ENCODE results near the gene MYO9A.
"Not testable (repeated sequence)": the region's sequence is repeated elsewhere in the genome, so short reads cannot be mapped to it uniquely, and the experiment has no call there.

MYO9A gene

DNA sequence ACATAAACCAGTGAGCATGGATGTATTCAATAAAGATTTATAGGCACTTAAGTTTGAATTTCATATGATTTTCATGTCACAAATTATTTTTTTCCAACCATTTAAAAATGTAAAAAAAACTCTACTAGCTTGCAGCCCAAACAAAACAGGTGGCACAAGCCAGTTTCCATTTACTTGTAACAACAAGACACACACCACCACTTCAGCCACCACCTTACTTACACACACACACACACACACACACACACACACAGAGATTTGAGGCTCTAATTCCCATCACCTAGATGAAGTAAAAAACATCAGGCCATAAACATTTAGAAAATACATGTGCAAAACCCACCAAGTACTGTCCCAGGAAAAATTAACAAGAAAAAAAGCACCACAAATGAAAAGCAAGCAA lies 25.3 kb downstream of the MYO9A start:
- DNase-seq (ENCODE audit: low read depth) = no peak

DNA sequence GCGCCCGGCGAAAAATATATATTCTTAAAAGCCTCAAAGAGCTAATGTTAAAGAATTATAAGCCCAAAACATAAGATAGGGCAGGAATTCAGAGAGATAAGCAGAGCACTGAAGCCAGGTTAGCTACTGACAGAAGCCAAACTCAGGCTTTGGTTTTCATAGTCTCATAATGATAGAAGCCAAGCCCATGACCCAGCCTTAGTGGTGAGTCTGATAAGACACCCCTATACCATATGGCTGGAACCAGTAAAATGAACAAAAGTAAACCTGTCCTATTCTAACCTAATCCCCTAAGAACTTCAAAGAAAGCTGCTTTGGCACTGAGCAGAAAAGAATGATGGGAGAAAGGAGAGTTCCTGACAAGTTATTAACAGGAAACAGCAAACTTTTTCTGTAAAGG lies 25.9 kb downstream of the MYO9A start:
- DNase-seq (ENCODE audit: low read depth) = no peak

DNA sequence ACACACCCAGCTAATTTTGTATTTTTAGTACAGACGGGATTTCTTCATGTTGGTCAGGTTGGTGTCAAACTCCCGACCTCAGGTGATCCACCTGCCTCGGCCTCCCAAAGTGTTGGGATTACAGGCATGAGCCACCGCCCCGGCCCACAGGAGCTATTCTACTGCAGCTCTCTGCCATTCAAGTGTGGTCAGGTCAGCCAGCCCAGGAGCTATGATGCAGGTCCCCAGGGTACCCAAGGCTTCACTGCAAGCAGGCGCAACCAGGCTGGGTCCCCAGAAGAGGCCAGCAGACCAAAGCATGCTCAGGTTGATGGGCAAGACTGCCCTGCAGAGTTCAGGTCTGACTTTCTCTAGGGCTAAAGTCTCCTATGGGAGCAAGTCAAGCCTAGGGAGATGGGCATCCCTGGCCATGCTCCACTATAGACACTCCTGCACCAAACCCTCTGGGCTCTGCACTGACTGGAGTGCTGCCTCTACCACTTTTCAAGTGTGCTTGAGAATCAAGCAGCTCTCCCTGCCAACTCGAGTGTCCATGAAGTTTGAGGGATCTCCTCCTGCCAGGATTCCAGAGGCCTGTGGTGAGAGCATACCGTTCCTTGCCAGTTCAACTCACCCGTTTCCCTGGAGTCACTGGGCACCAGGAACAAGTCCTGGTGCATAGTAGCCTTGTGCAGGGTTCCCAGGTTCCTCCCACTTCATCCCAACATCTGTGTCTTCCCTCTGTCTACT lies 30.9 kb downstream of the MYO9A start:
- no peak for DNase-seq (ENCODE audit: low read depth)

DNA sequence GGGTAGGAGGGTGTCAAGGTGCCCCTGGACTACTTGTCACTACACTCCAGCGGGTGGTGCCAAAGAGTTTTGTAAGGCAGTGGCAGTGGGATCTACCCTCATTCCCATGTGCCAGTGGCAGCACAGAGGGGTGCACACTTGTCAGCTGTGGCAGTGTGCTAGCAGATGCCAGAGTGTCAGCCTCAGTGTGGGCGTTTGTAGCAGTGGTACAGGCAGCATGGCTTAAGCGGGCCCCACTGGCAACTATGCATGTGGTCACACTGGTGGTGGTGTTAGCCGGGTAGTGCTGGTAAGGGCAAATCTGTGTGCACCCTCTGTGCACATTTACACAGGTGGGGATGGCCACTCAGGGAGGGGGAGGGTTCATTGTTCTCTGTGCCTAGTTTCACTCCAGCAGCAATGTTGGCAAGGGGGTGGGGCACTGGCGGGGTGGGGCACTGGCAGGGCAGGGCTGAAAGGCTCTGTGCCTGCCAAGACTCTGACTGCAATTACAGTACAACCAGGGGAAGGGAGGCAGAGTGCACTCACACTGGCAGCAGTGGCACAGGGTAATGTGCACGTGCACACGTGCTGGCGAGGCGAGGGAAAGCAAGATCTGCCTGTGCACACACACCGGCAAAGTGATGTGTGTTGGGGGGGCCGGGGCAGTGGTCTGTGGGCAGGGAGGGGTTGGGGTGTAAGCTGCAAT lies 31.8 kb downstream of the MYO9A start:
- DNase-seq (ENCODE audit: low read depth) = no peak

DNA sequence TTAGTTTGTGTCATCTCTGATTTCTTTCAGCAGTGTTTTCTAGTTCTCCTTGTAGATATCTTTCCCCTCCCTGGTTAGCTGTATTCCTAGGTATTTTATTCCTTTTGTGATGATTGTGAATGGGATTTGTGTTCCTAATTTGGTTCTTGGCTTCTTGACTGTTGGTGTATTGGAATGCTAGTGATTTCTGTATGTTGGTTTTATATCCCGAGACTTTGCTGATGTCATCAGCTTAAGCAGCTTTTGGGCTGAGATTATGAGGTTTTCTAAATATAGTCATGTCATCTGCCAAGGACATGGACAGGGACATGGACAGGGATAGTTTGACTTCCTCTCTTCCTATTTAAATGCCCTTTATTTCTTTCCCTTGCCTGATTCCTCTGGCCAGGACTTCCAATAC lies 35.8 kb downstream of the MYO9A start:
- DNase-seq (ENCODE audit: low read depth) = no peak

DNA sequence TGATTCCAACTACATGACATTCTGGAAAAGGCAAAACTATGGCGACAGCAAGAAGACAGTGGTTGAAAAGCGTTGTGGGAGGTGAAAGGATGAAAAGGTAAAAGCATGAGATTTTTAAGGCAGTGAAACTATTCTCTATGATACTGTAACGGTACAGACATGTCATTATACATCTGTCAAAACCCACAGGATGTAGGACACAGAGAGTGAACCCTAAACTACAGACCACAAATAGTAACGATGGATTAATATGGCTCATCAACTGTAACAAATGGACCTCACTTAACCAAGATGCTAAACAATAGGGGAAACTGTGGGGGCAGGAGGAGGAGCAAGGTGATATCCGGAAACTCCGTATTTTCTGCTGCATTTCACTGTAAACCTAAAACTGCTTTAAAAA lies 39.1 kb downstream of the MYO9A start:
- DNase-seq (ENCODE audit: low read depth) = no peak

DNA sequence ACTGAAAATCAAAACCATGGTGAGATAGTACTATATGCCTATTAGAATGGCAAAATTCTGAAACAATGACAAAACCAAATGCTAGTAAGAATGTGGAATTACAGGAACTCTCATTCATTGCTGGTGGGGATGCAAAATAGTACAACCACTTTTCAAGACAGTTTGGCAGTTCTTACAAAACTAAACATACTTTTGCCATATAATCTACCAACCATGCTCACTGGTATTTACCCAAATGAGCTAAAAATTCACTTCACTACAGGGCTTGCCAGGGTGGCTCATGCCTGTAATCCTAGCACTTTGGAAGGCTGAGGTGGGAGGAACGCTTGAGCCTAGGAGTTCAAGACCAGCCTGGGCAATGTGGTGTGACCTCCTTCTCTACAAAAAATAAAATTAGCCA lies 40.0 kb downstream of the MYO9A start:
- no peak for DNase-seq (ENCODE audit: low read depth)

DNA sequence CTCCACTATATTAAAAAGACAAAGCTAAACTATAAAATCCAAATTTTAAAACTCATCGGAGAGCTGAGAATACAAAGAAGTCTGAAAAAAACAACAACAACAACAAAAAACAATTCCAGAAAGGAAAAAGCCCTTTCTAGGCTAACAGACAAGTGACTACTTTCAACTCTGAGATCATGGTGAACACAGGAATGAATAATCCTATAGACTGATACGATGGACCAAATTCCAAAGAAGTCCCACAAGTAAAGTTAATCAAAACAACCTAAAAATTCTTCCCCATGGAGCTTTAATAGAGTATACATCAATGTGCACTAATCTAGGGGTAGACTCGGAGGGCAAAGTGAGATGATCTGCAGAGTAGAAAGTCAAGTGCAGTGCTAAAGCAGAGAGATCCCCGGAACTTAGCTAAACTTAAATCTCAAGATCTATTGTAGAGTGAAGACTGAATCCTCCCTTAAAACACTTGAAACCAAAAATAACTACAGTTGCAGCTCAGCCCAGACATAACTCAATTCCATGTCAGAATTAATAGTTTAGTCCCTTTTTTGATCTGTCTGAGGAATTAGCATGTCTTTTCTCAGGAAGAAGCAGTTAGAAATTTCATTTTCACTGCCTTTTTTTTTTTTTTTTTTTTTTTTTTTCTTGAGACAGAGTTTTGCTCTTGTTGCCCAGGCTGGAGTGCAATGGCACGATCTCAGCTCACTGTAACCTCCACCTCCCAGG lies 43.5 kb downstream of the MYO9A start:
- DNase-seq (ENCODE audit: low read depth) = no peak

DNA sequence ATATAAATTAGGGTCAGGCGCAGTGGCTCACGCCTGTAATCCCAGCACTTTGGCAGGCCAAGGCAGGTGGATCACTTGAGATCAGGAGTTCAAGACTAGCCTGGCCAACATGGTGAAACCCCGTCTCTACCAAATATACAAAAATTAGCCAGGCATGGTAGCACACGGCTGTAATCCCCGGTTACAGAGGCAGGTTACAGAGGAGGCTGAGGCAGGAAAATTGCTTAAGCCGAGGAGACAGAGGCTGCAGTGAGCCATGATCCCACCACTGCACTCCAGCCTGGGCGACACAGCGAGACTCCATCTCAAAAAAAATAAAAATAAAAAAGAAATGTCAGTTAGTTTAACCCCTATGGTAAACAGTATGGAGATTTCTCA lies 46.5 kb downstream of the MYO9A start:
- not testable (repeated sequence) for DNase-seq (ENCODE audit: low read depth)

DNA sequence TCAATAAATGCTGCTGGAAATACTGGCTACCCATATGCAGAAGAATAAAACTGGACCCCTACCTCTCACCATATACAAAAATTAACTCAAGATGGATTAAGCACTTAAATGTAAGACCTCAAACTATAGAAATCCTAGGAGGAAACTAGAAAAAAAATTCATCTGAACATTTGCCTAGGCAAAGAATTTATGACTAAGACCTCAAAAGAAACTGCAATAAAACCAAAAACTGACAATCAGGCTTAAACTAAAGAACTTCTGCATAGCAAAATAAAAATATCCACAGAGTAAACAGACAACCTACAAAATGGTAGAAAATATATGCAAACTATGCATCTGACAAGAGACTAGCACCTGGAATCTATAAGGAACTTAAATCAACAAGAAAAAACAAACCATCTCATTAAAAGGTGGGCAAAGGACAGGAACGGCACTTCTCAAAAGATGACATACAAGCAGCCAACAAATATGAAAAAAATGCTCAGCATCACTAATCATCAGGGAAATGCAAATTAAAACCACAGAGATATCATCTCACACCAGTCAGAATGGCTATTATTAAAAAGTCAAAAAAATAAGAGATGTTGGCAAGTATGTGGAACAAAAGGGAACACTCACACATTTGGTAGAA lies 47.0 kb downstream of the MYO9A start:
- no peak for DNase-seq (ENCODE audit: low read depth)

DNA sequence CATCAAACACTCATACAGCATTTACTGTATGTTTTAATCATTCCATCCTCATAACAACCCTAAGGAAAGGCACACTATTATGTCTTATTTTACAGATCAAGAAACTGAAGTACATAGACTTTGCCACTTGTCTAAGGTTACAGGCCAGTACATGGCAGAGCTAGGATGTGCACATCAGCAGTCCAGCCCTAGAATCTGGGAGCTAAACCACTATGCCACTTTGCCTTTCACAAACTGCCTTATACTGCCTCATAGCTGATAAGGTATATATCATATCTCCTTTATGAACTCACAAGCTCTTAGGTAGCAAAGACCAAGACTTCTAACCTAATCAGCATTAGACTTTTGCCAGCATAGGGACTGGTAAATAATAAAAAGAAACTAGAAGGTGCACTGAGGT lies 49.1 kb downstream of the MYO9A start:
- DNase-seq (ENCODE audit: low read depth) = no peak

DNA sequence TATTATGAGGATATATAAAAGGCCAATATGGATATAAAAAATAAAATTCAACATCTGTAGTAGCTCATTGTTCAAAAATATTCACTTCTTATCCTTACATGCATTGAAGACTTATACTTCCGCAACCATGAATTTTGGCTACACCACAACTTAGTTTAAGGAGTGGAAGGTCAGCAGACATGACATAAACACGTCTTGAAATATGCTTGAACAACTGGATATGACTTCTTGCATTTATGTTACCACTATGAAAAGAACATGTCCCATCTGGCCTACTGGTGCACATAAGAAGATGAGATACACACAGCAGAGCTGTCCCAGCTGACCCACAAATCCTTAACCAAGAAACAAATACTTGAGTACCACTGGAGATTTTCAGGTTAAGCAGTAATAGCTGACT lies 52.1 kb downstream of the MYO9A start:
- DNase-seq (ENCODE audit: low read depth) = no peak

DNA sequence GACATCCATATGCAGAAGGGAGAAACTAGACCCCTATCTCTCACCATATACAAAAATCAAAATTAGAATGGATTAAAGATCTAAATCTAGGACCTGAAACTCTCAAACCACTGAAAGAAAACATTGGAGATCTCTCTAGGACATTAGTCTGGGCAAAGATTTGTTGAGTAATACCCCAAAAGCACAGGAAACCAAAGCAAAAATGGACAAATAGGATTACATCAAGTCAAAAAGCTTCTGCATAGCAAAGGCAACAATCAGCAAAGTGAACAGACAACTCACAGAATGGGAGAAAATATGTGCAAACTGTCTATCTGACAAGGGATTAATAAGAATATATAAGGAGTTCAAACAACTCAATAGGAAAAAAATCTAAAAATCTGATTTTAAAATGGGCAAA lies 54.8 kb downstream of the MYO9A start:
- no peak for DNase-seq (ENCODE audit: low read depth)

DNA sequence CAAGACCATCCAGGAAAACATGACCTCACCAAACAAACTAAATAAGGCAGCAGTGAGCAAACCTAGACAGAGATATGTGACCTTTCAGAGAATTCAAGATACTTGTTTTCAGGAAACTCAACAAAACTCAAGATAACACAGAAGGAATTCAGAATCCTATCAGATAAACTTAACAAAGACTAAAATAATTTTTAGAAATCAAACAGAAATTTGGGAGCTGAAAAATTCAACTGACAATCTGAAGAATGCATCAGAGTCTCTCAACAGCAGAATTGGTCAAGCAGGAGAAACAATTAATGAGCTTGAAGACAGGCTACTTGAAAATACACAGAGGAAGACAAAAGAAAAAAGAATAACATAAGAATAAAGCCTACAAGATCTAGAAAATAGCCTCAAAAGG lies 55.6 kb downstream of the MYO9A start:
- DNase-seq (ENCODE audit: low read depth) = no peak

DNA sequence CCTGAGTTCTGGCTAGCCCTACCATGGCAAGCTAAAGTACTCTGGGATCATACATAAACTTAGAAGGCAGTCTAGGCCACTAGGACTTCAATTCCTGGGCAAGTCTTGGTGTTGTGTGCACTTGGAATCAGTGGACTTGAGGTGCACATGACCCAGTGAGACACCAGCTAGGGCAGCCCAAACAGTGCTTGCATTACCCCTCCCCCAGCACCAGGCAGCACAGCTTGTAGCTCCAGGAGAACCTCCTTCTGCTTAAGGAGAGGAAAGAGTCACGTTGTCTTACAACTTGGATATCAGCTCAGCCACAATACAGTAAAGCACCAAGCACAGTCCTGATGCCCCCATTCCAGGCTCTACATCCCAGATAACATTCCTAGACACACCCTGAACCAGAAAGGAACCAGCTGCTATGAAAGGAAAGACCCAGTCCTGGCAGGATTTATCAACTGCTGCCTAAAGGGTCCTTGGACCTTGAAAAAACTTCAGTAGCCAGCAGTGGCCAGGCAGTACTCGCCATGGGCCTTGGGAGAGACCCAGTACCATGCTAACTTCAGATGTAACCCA lies 57.2 kb downstream of the MYO9A start:
- no peak for DNase-seq (ENCODE audit: low read depth)

DNA sequence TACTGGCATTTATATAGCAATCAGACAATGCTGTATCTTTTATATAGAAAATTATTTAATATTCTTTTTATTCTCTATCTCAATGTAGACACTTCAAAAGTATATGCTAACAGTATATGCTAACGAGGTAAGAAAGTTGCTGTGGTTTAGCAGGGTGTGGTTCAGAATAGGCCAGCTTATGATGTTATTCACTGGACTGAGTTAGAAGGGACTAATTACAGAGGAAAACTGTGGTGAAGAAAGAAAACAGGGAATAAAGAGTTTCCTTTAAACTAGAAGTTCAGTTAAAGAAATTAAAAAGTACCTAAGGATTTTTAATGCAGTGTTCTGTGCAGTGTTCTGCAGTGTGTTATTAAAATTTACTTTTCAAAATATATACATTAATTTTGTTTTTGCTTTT lies 59.4 kb downstream of the MYO9A start:
- no peak for DNase-seq (ENCODE audit: low read depth)

DNA sequence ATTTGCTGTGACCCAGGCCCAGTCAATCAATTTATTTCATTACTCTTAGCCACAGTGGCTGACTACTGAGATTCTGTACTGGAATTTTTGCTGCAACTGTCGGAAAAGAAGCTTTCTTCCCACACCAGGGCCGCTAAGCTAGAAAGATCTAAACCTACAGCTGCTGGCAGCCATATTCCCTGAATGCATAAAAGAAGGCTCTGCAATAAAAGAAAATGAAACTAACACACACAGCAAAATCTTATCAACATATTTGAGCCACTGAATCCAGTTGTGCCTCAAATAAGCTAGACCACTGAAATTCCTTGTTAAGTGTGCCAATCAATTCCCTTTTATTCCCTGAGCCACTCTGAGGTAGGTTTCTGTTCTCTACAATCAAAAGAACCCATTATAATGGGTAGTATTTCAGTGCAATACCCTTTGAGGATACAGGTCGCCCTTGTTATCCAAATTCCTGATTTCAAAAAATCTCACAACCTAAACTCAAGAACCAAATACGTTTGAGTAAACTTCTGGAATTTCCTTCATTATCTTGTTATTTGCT lies 60.3 kb downstream of the MYO9A start:
- DNase-seq (ENCODE audit: low read depth) = no peak

DNA sequence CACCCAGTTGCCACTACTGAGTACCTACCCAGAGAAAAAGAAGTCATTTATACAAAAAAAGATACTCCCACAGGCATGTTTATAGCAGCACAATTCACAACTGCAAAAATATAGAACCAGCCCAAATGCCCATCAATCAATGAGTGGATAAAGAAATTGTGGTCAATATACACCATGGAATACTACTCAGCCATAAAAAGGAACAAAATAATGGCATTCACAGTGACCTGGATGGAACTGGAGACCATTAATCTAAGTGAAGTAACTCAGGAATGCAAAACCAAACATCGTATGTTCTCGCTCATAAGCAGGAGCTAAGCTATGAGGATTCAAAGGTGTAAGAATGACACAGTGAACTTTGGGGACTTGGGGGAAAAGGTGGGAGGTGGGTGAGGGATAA lies 61.7 kb downstream of the MYO9A start:
- DNase-seq (ENCODE audit: low read depth) = not testable (repeated sequence)

DNA sequence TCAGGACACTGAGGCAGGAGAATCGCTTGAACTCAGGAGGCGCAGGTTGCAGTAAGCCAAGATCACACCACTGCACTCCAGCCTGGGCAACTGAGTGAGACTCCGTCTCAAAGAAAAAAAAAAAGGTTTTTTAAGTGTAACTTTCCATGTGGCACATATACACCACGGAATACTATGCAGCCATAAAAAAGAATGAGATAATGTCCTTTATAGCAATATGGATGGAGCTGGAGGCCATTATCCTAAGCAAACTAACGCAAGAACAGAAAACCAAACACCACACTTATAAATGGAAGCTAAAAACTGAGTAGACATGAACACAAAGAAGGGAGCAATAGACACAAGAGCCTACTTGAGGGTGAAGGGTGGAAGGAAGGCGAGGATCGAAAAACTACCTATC lies 64.7 kb downstream of the MYO9A start:
- not testable (repeated sequence) for DNase-seq (ENCODE audit: low read depth)

DNA sequence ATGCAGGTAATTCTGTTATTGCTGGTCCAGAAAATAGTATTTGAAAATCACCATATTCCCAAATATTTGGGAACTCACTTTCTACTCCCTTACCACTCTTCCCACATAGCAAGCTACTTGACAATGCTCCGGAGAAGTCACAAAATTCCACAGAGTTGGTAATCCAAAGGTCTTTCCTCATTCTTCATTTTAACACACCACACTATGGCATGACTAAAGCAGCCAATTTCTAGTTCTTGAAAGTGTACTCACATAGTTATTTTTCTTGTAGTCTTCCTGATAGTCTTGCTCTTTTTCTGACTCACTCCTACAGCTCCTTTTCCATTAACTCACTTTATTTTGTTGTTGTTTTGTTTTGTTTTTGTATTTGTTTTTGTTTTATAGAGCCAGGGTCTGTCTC lies 67.2 kb downstream of the MYO9A start:
- DNase-seq (ENCODE audit: low read depth) = no peak

DNA sequence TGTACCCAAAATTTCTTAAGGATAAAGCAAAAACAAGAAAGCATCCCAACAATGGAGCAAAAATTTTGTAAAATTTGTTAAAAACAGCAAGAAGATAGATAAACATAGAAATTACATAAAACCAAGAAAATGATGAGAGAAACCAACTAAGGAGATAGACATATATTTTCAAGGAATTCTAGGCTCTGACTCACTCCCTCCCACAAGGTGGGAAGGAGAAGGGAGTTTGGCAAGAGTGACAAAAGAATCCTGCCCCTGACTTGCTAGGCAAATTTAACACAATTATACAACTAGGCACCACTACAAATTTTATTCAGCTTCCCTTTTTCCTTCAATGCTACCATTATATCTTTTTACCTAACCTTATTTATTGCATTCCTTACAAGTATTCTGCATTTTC lies 70.9 kb downstream of the MYO9A start:
- peak; percentile 31 for DNase-seq (ENCODE audit: low read depth)

DNA sequence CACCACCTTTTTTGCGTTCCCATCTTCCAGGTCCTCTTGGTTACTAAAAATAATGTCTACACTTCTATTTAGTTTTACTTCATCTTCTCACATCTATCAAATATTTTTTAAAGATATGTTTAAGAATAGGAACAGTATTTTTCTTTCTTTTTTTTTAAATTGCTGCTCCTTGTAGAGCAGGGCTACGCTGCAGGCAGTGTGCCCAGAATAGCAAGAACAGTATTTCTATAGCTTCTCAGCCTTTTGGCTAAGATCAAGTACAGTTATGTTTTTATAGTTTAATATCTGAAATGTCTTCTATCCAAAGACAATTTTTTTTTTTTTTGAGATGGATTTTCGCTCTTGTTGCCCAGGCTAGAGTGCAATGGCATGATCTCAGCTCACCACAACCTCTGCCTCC lies 73.0 kb downstream of the MYO9A start:
- no peak for DNase-seq (ENCODE audit: low read depth)
